Measurements from ENCODE around the gene TAF1B.
"Not testable (repeated sequence)": the region's sequence is repeated elsewhere in the genome, so short reads cannot be mapped to it uniquely, and the experiment has no call there.

The TAF1B gene

DNA sequence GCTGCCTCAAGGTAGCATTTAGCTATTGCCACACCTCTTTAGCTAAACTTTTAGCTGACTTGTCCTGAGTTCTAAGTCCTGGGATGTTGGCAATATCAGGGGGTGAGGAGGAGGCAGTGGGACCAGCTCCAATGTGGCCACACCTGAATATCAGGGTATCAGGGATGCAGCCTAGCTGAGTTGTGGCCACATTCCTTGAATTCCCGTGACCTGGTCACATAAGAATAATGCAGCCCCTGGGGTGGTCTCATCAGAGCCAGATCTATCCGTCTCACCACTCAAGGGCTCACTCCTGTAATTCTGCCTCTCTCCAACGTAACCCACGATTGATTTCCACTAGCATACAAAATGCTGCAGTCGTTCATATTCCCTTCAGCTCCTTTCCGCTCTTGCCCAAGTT is 11.6 kb upstream of the TAF1B start:
- no peaks in the 10 kb centered on the region for H3K27me3 ChIP-seq (ENCODE audit: control insufficient read depth in 5 of 5, insufficient read depth in 4 of 5, low read length in 5 of 5)
- no peak overlapping the region for H3K9ac ChIP-seq (ENCODE audit: low read length in 5 of 5)
- H3K4me1 ChIP-seq (ENCODE audit: control insufficient read depth in 5 of 5, insufficient read depth in 5 of 5, low read length in 5 of 5), result peaks cover 2 to 6% (median 5%) of the 10 kb centered on the region in 5 donors
- no peaks in the 10 kb centered on the region for H3K36me3 ChIP-seq (ENCODE audit: control insufficient read depth in 5 of 5, insufficient read depth in 5 of 5, low read length in 5 of 5)
- H3K4me3 ChIP-seq (ENCODE audit: low read depth in 1 of 5, low read length in 5 of 5), result no peak overlapping the region
- H3K9me3 ChIP-seq (ENCODE audit: control insufficient read depth in 5 of 5, low read length in 5 of 5), result no peaks in the 10 kb centered on the region
- no peak overlapping the region for H3K27ac ChIP-seq (ENCODE audit: low read depth, low read length)

- H3K4me3 ChIP-seq (ENCODE audit: low read depth in 1 of 5, low read length in 5 of 5), result no peak overlapping the region
- H3K9ac ChIP-seq (ENCODE audit: low read length in 5 of 5), result no peak overlapping the region
- H3K4me1 ChIP-seq (ENCODE audit: control insufficient read depth in 5 of 5, insufficient read depth in 5 of 5, low read length in 5 of 5), result peaks cover 2 to 12% (median 5%) of the 10 kb centered on the region in 5 donors
- no peaks in the 10 kb centered on the region for H3K36me3 ChIP-seq (ENCODE audit: control insufficient read depth in 5 of 5, insufficient read depth in 5 of 5, low read length in 5 of 5)
- H3K27me3 ChIP-seq (ENCODE audit: control insufficient read depth in 5 of 5, insufficient read depth in 4 of 5, low read length in 5 of 5), result no peaks in the 10 kb centered on the region
- H3K9me3 ChIP-seq (ENCODE audit: control insufficient read depth in 5 of 5, low read length in 5 of 5), result no peaks in the 10 kb centered on the region
- H3K27ac ChIP-seq (ENCODE audit: low read depth, low read length), result no peak overlapping the region
Measured at GRCh38 chr2:9832586-9832985, 10.7 kb upstream of the TAF1B start.

DNA sequence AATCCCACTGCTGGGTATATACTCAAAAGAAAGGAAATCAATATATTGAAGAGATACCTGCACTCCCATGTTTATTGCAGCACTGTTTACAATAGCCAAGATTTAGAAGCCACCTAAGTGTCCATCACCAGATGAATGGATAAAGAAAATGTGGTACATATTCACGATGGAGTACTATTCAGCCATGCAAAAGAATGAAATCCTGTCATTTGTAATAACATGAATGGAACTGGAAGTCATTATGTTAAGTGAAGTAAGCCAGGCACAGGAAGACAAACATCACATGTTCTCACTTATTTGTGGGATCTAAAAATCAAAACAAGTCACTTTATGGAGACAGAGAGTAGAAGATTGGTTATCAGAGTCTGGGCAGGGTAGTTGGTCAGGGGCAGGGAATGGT is 8.2 kb upstream of the TAF1B start:
- H3K36me3 ChIP-seq (ENCODE audit: control insufficient read depth in 5 of 5, insufficient read depth in 5 of 5, low read length in 5 of 5); H3K9me3 ChIP-seq (ENCODE audit: control insufficient read depth in 5 of 5, low read length in 5 of 5); H3K27me3 ChIP-seq (ENCODE audit: control insufficient read depth in 5 of 5, insufficient read depth in 4 of 5, low read length in 5 of 5); H3K4me3 ChIP-seq (ENCODE audit: low read depth in 1 of 5, low read length in 5 of 5); H3K9ac ChIP-seq (ENCODE audit: low read length in 5 of 5); H3K27ac ChIP-seq (ENCODE audit: low read depth, low read length): not testable (repeated sequence)
- H3K4me1 ChIP-seq (ENCODE audit: control insufficient read depth in 5 of 5, insufficient read depth in 5 of 5, low read length in 5 of 5), result peaks cover 2 to 12% (median 5%) of the 10 kb centered on the region in 5 donors

DNA sequence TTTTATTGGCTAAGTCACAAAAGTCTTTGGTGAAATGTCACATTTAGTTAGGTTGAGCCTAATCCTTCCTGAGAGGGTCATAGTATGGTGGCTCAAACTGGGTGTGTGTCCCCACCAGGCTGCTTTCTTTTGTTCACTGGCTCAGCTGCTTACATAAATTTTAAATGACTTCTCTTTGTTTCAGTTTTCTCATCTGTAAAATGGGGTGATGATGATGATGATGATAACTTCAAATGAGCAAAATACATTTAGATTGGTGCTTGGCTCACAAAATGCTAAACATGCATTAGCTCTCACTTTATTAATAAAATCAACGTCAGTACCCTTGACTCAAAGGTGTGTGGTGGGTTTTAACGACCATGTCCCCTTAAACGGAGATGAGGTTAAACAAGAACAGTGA is 7.2 kb upstream of the TAF1B start:
- H3K27me3 ChIP-seq (ENCODE audit: control insufficient read depth in 5 of 5, insufficient read depth in 4 of 5, low read length in 5 of 5), result no peaks in the 10 kb centered on the region
- H3K4me1 ChIP-seq (ENCODE audit: control insufficient read depth in 5 of 5, insufficient read depth in 5 of 5, low read length in 5 of 5), result peaks cover 2 to 12% (median 5%) of the 10 kb centered on the region in 5 donors
- H3K4me3 ChIP-seq (ENCODE audit: low read depth in 1 of 5, low read length in 5 of 5), result no peak overlapping the region
- peak overlapping the region; percentile 81 for H3K27ac ChIP-seq (ENCODE audit: low read depth, low read length)
- H3K36me3 ChIP-seq (ENCODE audit: control insufficient read depth in 5 of 5, insufficient read depth in 5 of 5, low read length in 5 of 5), result no peaks in the 10 kb centered on the region
- no peaks in the 10 kb centered on the region for H3K9me3 ChIP-seq (ENCODE audit: control insufficient read depth in 5 of 5, low read length in 5 of 5)
- H3K9ac ChIP-seq (ENCODE audit: low read length in 5 of 5), result no peak overlapping the region

DNA sequence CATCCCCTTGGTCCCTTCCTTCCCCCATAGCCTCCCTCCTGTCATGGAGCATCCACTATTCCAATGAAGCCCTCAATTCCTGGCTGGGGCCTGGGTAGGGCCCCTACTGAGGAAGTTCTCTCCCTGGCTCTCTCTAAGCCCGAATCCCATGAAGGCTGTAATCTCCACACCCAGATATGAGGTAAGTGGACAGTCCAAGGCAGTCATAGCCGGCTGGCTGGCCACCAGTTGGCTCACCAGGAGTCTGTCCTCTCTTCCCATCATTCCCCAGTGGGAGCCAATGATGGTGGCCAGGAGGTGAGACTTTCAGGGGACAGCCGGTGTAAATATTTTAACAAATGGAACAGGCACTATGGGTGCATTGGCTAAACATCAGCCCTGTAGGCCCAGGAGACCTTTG is 6.8 kb upstream of the TAF1B start:
- Histone ChIP-seq H3K4me3 (ENCODE audit: low read depth in 1 of 5, low read length in 5 of 5) (no peak overlapping the region), H3K9ac (ENCODE audit: low read length in 5 of 5) (no peak overlapping the region), H3K36me3 (ENCODE audit: control insufficient read depth in 5 of 5, insufficient read depth in 5 of 5, low read length in 5 of 5) (no peaks in the 10 kb centered on the region), H3K27me3 (ENCODE audit: control insufficient read depth in 5 of 5, insufficient read depth in 4 of 5, low read length in 5 of 5) (no peaks in the 10 kb centered on the region), H3K4me1 (ENCODE audit: control insufficient read depth in 5 of 5, insufficient read depth in 5 of 5, low read length in 5 of 5) (peaks cover 2 to 12% (median 5%) of the 10 kb centered on the region in 5 donors), H3K27ac (ENCODE audit: low read depth, low read length) (peak overlapping the region; percentile 81), H3K9me3 (ENCODE audit: control insufficient read depth in 5 of 5, low read length in 5 of 5) (no peaks in the 10 kb centered on the region)

GRCh38 chr2:9837451-9837850 is 5.8 kb upstream of the TAF1B start:
- Histone ChIP-seq H3K4me1 (ENCODE audit: control insufficient read depth in 5 of 5, insufficient read depth in 5 of 5, low read length in 5 of 5) (peaks cover 2 to 12% (median 5%) of the 10 kb centered on the region in 5 donors), H3K27ac (ENCODE audit: low read depth, low read length) (peak overlapping the region; percentile 60), H3K4me3 (ENCODE audit: low read depth in 1 of 5, low read length in 5 of 5) (no peak overlapping the region), H3K27me3 (ENCODE audit: control insufficient read depth in 5 of 5, insufficient read depth in 4 of 5, low read length in 5 of 5) (no peaks in the 10 kb centered on the region), H3K9me3 (ENCODE audit: control insufficient read depth in 5 of 5, low read length in 5 of 5) (no peaks in the 10 kb centered on the region), H3K36me3 (ENCODE audit: control insufficient read depth in 5 of 5, insufficient read depth in 5 of 5, low read length in 5 of 5) (no peaks in the 10 kb centered on the region), H3K9ac (ENCODE audit: low read length in 5 of 5) (no peak overlapping the region)

GRCh38 chr2:9838391-9838790 is 4.9 kb upstream of the TAF1B start:
- H3K9ac ChIP-seq (ENCODE audit: low read length in 5 of 5), result no peak overlapping the region
- no peak overlapping the region for H3K4me3 ChIP-seq (ENCODE audit: low read depth in 1 of 5, low read length in 5 of 5)
- no peaks in the 10 kb centered on the region for H3K36me3 ChIP-seq (ENCODE audit: control insufficient read depth in 5 of 5, insufficient read depth in 5 of 5, low read length in 5 of 5)
- H3K27me3 ChIP-seq (ENCODE audit: control insufficient read depth in 5 of 5, insufficient read depth in 4 of 5, low read length in 5 of 5), result no peaks in the 10 kb centered on the region
- H3K9me3 ChIP-seq (ENCODE audit: control insufficient read depth in 5 of 5, low read length in 5 of 5), result no peaks in the 10 kb centered on the region
- H3K27ac ChIP-seq (ENCODE audit: low read depth, low read length), result no peak overlapping the region
- H3K4me1 ChIP-seq (ENCODE audit: control insufficient read depth in 5 of 5, insufficient read depth in 5 of 5, low read length in 5 of 5), result peaks cover 2 to 19% (median 11%) of the 10 kb centered on the region in 5 donors

DNA sequence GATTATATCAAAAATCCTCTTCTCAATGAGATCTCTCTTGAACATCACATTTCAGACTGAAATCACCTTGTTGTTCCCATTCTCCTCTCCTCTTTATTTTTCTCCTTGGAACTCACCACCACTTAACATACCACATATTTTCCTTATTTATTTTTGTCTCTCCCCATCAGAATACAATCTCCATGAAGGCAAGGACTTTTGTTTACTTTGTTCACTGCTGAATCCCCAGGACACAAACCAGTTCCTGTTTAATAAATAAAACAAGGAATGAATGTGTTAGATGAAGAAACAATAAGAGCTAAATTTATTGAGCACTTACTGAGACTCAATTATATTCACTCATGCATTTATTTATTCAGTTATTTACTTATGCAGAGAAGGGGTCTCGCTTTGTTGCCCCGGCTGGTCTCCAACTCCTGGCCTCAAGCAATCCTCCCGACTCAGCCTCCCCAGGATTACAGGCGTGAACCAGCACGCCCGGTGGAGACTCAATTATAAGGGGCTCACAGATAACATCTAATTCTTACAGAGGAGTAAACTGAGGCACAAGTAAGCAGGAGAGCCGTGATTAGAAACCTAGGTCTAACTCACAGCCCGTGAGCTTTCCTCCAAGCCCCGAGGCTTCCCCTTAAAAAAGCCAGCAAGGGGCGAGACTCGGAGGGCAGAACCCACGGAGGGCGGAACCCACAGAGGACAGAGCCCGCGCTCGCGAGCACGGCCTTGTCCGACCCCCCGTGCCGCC is 616 bp upstream of the TAF1B start:
- Histone ChIP-seq H3K27me3 (ENCODE audit: control insufficient read depth in 5 of 5, insufficient read depth in 4 of 5, low read length in 5 of 5) (no peaks in the 10 kb centered on the region), H3K36me3 (ENCODE audit: control insufficient read depth in 5 of 5, insufficient read depth in 5 of 5, low read length in 5 of 5) (peaks cover 7 to 20% (median 14%) of the 10 kb centered on the region in 5 donors), H3K27ac (ENCODE audit: low read depth, low read length) (peak overlapping the region; percentile 86), H3K4me1 (ENCODE audit: control insufficient read depth in 5 of 5, insufficient read depth in 5 of 5, low read length in 5 of 5) (peaks cover 0 to 27% (median 17%) of the 10 kb centered on the region in 5 donors), H3K9ac (ENCODE audit: low read length in 5 of 5) (peak overlapping the region in 4 of 5 donors; percentile 64 to 89 (median 84)), H3K4me3 (ENCODE audit: low read depth in 1 of 5, low read length in 5 of 5) (peak overlapping the region; percentile 75 to 86 (median 81)), H3K9me3 (ENCODE audit: control insufficient read depth in 5 of 5, low read length in 5 of 5) (no peaks in the 10 kb centered on the region)

GRCh38 chr2:9844036-9844483 is 786 bp downstream of the TAF1B start:
- peak overlapping the region; percentile 86 for H3K27ac ChIP-seq (ENCODE audit: low read depth, low read length)
- H3K9ac ChIP-seq (ENCODE audit: low read length in 5 of 5), result peak overlapping the region in 4 of 5 donors; percentile 64 to 89 (median 84)
- peak overlapping the region; percentile 77 to 86 (median 84) for H3K4me3 ChIP-seq (ENCODE audit: low read depth in 1 of 5, low read length in 5 of 5)

GRCh38 chr2:9844576-9844975 is 1.3 kb downstream of the TAF1B start:
- Histone ChIP-seq H3K9ac (ENCODE audit: low read length in 5 of 5) (peak overlapping the region in 3 of 5 donors; percentile 83 to 89 (median 84)), H3K36me3 (ENCODE audit: control insufficient read depth in 5 of 5, insufficient read depth in 5 of 5, low read length in 5 of 5) (peaks cover 12 to 22% (median 17%) of the 10 kb centered on the region in 5 donors), H3K9me3 (ENCODE audit: control insufficient read depth in 5 of 5, low read length in 5 of 5) (no peaks in the 10 kb centered on the region), H3K4me3 (ENCODE audit: low read depth in 1 of 5, low read length in 5 of 5) (peak overlapping the region; percentile 77 to 86 (median 84)), H3K4me1 (ENCODE audit: control insufficient read depth in 5 of 5, insufficient read depth in 5 of 5, low read length in 5 of 5) (peaks cover 0 to 27% (median 17%) of the 10 kb centered on the region in 5 donors), H3K27ac (ENCODE audit: low read depth, low read length) (peak overlapping the region; percentile 86), H3K27me3 (ENCODE audit: control insufficient read depth in 5 of 5, insufficient read depth in 4 of 5, low read length in 5 of 5) (no peaks in the 10 kb centered on the region)

More at GRCh38 chr2:9844036-9844483, 786 bp downstream of the TAF1B start:
- H3K27me3 ChIP-seq (ENCODE audit: control insufficient read depth in 5 of 5, insufficient read depth in 4 of 5, low read length in 5 of 5), result no peaks in the 10 kb centered on the region
- H3K4me1 ChIP-seq (ENCODE audit: control insufficient read depth in 5 of 5, insufficient read depth in 5 of 5, low read length in 5 of 5), result peaks cover 0 to 27% (median 17%) of the 10 kb centered on the region in 5 donors
- peaks cover 7 to 20% (median 14%) of the 10 kb centered on the region in 5 donors for H3K36me3 ChIP-seq (ENCODE audit: control insufficient read depth in 5 of 5, insufficient read depth in 5 of 5, low read length in 5 of 5)
- no peaks in the 10 kb centered on the region for H3K9me3 ChIP-seq (ENCODE audit: control insufficient read depth in 5 of 5, low read length in 5 of 5)
